Mesenchymal stem cell (in vitro differentiated cells and primary cell): ENCODE data around the gene CLDN4.
A peak's percentile ranks its signal among the peaks of the same experiment; 100 is the strongest.
"Not testable (repeated sequence)": the region's sequence is repeated elsewhere in the genome, so short reads cannot be mapped to it uniquely, and the experiment has no call there.

Source experiments
- DNase-seq: peaks from one replicate; pipeline ENCODE4 v3.0.0-alpha.2; 2013
- H2AFZ ChIP-seq: one replicate; pipeline ENCODE4 v1.6.1; 2013; ENCODE audit warnings: low read depth, mild to moderate bottlenecking, control low read depth, inconsistent platforms, low read length, moderate library complexity
- H2AK5ac ChIP-seq: 2 replicates; pipeline ENCODE4 v1.6.1; 2013; ENCODE audit warnings: low read length, moderate library complexity, mild to moderate bottlenecking, inconsistent platforms; ENCODE audit not compliant: severe bottlenecking
- H2BK120ac ChIP-seq: one replicate; pipeline ENCODE4 v1.6.1; 2013; ENCODE audit warnings: low read depth, mild to moderate bottlenecking, inconsistent platforms, low read length, moderate library complexity
- H2BK12ac ChIP-seq, 2 experiments: one replicate each; pipeline ENCODE4 v1.6.1; 2013; ENCODE audit warnings: inconsistent platforms in 2 of 2, low read length in 2 of 2, mild to moderate bottlenecking in 2 of 2, moderate library complexity in 2 of 2, control low read depth in 1 of 2
- H2BK15ac ChIP-seq: one replicate; pipeline ENCODE4 v1.6.1; 2013; ENCODE audit warnings: mild to moderate bottlenecking, low read depth, inconsistent platforms; ENCODE audit not compliant: poor library complexity, severe bottlenecking
- H2BK5ac ChIP-seq: 2 replicates; pipeline ENCODE4 v1.6.1; 2013; ENCODE audit warnings: low read depth, mild to moderate bottlenecking, low read length, control low read depth, inconsistent platforms; ENCODE audit not compliant: poor library complexity, severe bottlenecking
- H3K14ac ChIP-seq, 2 experiments: one replicate each; pipeline ENCODE4 v1.6.1; 2013; ENCODE audit warnings: inconsistent platforms in 2 of 2, low read length in 2 of 2, control low read depth in 1 of 2, mild to moderate bottlenecking in 1 of 2, moderate library complexity in 1 of 2
- H3K18ac ChIP-seq, 2 experiments: one replicate each; pipeline ENCODE4 v1.6.1; 2013; ENCODE audit warnings: inconsistent platforms in 2 of 2, low read length in 2 of 2, control low read depth in 1 of 2, low read depth in 1 of 2, mild to moderate bottlenecking in 1 of 2
- H3K23ac ChIP-seq, 2 experiments: one replicate each; pipeline ENCODE4 v1.6.1; 2013; ENCODE audit warnings: inconsistent platforms in 2 of 2, low read length in 2 of 2, mild to moderate bottlenecking in 2 of 2, moderate library complexity in 2 of 2, control low read depth in 1 of 2
- H3K27ac ChIP-seq: 2 replicates; pipeline ENCODE4 v1.5.1; 2013; ENCODE audit warnings: mild to moderate bottlenecking, moderate library complexity, low read length, control low read depth, inconsistent platforms; ENCODE audit not compliant: poor library complexity, severe bottlenecking
- H3K27me3 ChIP-seq, 2 experiments: 2 replicates each; pipeline versions ENCODE4 v1.6.1 to v1.7.0; 2013; ENCODE audit warnings: low read length in 2 of 2, mild to moderate bottlenecking in 2 of 2, moderate library complexity in 2 of 2, control low read depth in 1 of 2, inconsistent platforms in 1 of 2; ENCODE audit not compliant: control insufficient read depth in 1 of 2, insufficient read depth in 1 of 2
- H3K36me3 ChIP-seq, 2 experiments: 2 replicates each; pipeline versions ENCODE4 v1.6.1 to v1.7.0; 2013; ENCODE audit warnings: low read length in 2 of 2, control low read depth in 1 of 2, inconsistent platforms in 1 of 2, low read depth in 1 of 2, mild to moderate bottlenecking in 1 of 2; ENCODE audit not compliant: insufficient read depth in 2 of 2, control insufficient read depth in 1 of 2
- H3K4ac ChIP-seq, 2 experiments: one replicate each; pipeline ENCODE4 v1.6.1; 2013; ENCODE audit warnings: inconsistent platforms in 2 of 2, low read length in 2 of 2, mild to moderate bottlenecking in 2 of 2, moderate library complexity in 2 of 2, control low read depth in 1 of 2, low read depth in 1 of 2
- H3K4me1 ChIP-seq: 2 replicates; pipeline ENCODE4 v1.6.1; 2013; ENCODE audit warnings: low read depth, low read length, control low read depth; ENCODE audit not compliant: control insufficient read depth, insufficient read depth
- H3K4me2 ChIP-seq: 2 replicates; pipeline ENCODE4 v1.6.1; 2013; ENCODE audit warnings: low read length, mild to moderate bottlenecking, inconsistent platforms; ENCODE audit not compliant: poor library complexity, severe bottlenecking
- H3K4me3 ChIP-seq, 2 experiments: 2 replicates each; pipeline versions ENCODE4 v1.5.1 to v1.7.0; 2013; ENCODE audit warnings: low read length in 2 of 2, mild to moderate bottlenecking in 2 of 2, control low read depth in 1 of 2, low read depth in 1 of 2; ENCODE audit not compliant: insufficient read depth in 1 of 2
- H3K79me1 ChIP-seq: replicated peaks from 2 replicates; pipeline ENCODE4 v1.6.1; 2013; ENCODE audit warnings: mild to moderate bottlenecking, control low read depth, low read length, inconsistent platforms; ENCODE audit not compliant: poor library complexity, severe bottlenecking
- H3K9ac ChIP-seq: 2 replicates; pipeline ENCODE4 v1.7.0; 2013; ENCODE audit warnings: mild to moderate bottlenecking, low read length, moderate library complexity
- H3K9me3 ChIP-seq: 2 replicates; pipeline ENCODE4 v1.7.0; 2013; ENCODE audit warnings: mild to moderate bottlenecking, low read length; ENCODE audit not compliant: control insufficient read depth
- H4K8ac ChIP-seq: one replicate; pipeline ENCODE4 v1.6.1; 2013; ENCODE audit warnings: inconsistent platforms, mild to moderate bottlenecking, low read length, moderate library complexity
- H4K91ac ChIP-seq: one replicate; pipeline ENCODE4 v1.6.1; 2013; ENCODE audit warnings: mild to moderate bottlenecking, low read length, inconsistent platforms
- WGBS: methylation state at CpG from one replicate; pipeline ENCODE4 v1.1.7; 2013; ENCODE audit warnings: mixed read lengths; 5-methylcytosine and 5-hydroxymethylcytosine counted together

Gene CLDN4

GRCh38 chr7:73842067-73842976, 11.5 kb downstream of the CLDN4 start, which contains the start of gene METTL27:
Gene METTL27 (minus strand): TSS chr7:73842516. CDS start chr7:73842140, 376 bp downstream.
- no peak within 1 kb of the TSS for H3K14ac ChIP-seq
- H2BK12ac ChIP-seq: peak within 1 kb of the TSS in 1 of 2 experiments; percentile 73
- H3K9me3 ChIP-seq: no peaks in the 10 kb centered on the region
- H3K4me1 ChIP-seq: peaks cover 16% of the 10 kb centered on the region
- peak within 1 kb of the TSS; percentile 26 for H2BK15ac ChIP-seq
- no peak within 1 kb of the TSS for H2BK120ac ChIP-seq
- peak within 1 kb of the TSS; percentile 44 to 58 for H3K18ac ChIP-seq
- peak within 1 kb of the TSS; percentile 69 for H3K4me2 ChIP-seq
- H3K4ac ChIP-seq: peak within 1 kb of the TSS in 1 of 2 experiments; percentile 51
- peak within 1 kb of the TSS; percentile 87 for H2AFZ ChIP-seq
- no peak within 1 kb of the TSS for H3K27ac ChIP-seq
- no peaks in the 10 kb centered on the region for H3K27me3 ChIP-seq
- H4K91ac ChIP-seq: peak within 1 kb of the TSS; percentile 70
- H3K36me3 ChIP-seq: peaks cover 0 to 11% of the 10 kb centered on the region in 2 experiments
- peak within 1 kb of the TSS; percentile 67 to 82 for H3K4me3 ChIP-seq
- 17% methylated on average over 25 of the region's 45 CpGs for WGBS
- H3K23ac ChIP-seq: no peak within 1 kb of the TSS
- H4K8ac ChIP-seq: peak within 1 kb of the TSS; percentile 98
- H2BK5ac ChIP-seq: peak within 1 kb of the TSS; percentile 40
- peak within 1 kb of the TSS; percentile 85 for H2AK5ac ChIP-seq
- H3K79me1 ChIP-seq: peaks cover 8% of the 10 kb centered on the region
- DNase-seq: peak; percentile 94
- peak within 1 kb of the TSS; percentile 92 for H3K9ac ChIP-seq

GRCh38 chr7:73844131-73844547, 13.3 kb downstream of the CLDN4 start:
- Histone ChIP-seq H2BK5ac (no peak overlapping the region), H3K4me3 (no peak overlapping the region), H4K8ac (no peak overlapping the region), H3K23ac (no peak overlapping the region), H3K27ac (no peak overlapping the region), H2BK12ac (no peak overlapping the region), H2BK120ac (no peak overlapping the region), H2BK15ac (no peak overlapping the region), H4K91ac (no peak overlapping the region), H3K9ac (peak overlapping the region; percentile 68), H3K18ac (no peak overlapping the region), H3K4ac (no peak overlapping the region), H3K14ac (no peak overlapping the region), H2AFZ (no peak overlapping the region), H3K4me2 (no peak overlapping the region), H3K4me1 (peaks cover 20% of the 10 kb centered on the region), H3K9me3 (no peaks in the 10 kb centered on the region), H3K79me1 (peaks cover 8% of the 10 kb centered on the region), H3K27me3 (no peaks in the 10 kb centered on the region), H2AK5ac (no peak overlapping the region), H3K36me3 (peaks cover 0 to 11% of the 10 kb centered on the region in 2 experiments)
- no peak for DNase-seq
- WGBS: 53% methylated on average over 9 of the region's 9 CpGs

- Histone ChIP-seq H3K14ac (no peak overlapping the region), H2BK5ac (no peak overlapping the region), H3K4ac (no peak overlapping the region), H3K4me3 (no peak overlapping the region), H3K4me1 (peaks cover 24% of the 10 kb centered on the region), H3K79me1 (peaks cover 8% of the 10 kb centered on the region), H2BK120ac (no peak overlapping the region), H3K4me2 (no peak overlapping the region), H4K91ac (no peak overlapping the region), H3K9me3 (no peaks in the 10 kb centered on the region), H3K18ac (no peak overlapping the region), H4K8ac (no peak overlapping the region), H3K23ac (no peak overlapping the region), H3K36me3 (peaks cover 0 to 7% of the 10 kb centered on the region in 2 experiments), H3K27me3 (no peaks in the 10 kb centered on the region), H3K9ac (peak overlapping the region; percentile 68), H2BK12ac (no peak overlapping the region), H3K27ac (no peak overlapping the region), H2AFZ (no peak overlapping the region), H2BK15ac (no peak overlapping the region), H2AK5ac (no peak overlapping the region)
- DNase-seq: no peak
- 92% methylated on average over 11 of the region's 13 CpGs for WGBS
These were observed 14.2 kb downstream of the CLDN4 start for GRCh38 chr7:73844848-73845460.

- H2BK120ac ChIP-seq, H3K27me3 ChIP-seq, H2AFZ ChIP-seq, H3K9me3 ChIP-seq, H2AK5ac ChIP-seq, H2BK5ac ChIP-seq, H2BK15ac ChIP-seq, H4K91ac ChIP-seq, H3K4ac ChIP-seq, H2BK12ac ChIP-seq, H3K23ac ChIP-seq, H3K4me3 ChIP-seq, H3K27ac ChIP-seq, H3K18ac ChIP-seq, H3K4me2 ChIP-seq, H3K79me1 ChIP-seq, H4K8ac ChIP-seq, H3K36me3 ChIP-seq, DNase-seq, H3K14ac ChIP-seq: not testable (repeated sequence)
- Histone ChIP-seq H3K9ac (peak overlapping the region; percentile 68), H3K4me1 (peaks cover 28% of the 10 kb centered on the region)
- 88% methylated on average over 12 of the region's 12 CpGs for WGBS
These were observed 15.0 kb downstream of the CLDN4 start for GRCh38 chr7:73845701-73846195.
